Panc1 (cell line): ENCODE results near the gene GRM2. TPM values are rescaled to one million over a fixed set of nuclear protein-coding genes. Genes with fewer than 3 reads are reported as not detected.

Source experiments
- ATAC-seq: fragments of 200-7000 bp; cut with Tn5 transposase; 2 replicates; pipeline ENCODE4 v1.9.1; 2020; ENCODE audit warnings: mild to moderate bottlenecking, moderate library complexity
- BruUV-seq: library from RNA; stranded (reverse); fragments of 400-500 nt; replicated peaks from 2 replicates; lab custom pipeline; 2021; lab: Mats Ljungman, UMichigan
- CTCF ChIA-PET: fragments of 300-600 bp; sonication (Branson Sonifier 250); formaldehyde crosslinking; loops from one replicate; lab custom pipeline; 2022; ENCODE audit warnings: antibody characterized with exemption; lab: Charles Lee
- POLR2A ChIA-PET: fragments of 300-600 bp; sonication (Branson Sonifier 250); formaldehyde crosslinking; loops from one replicate; lab custom pipeline; 2022; ENCODE audit warnings: antibody characterized with exemption; lab: Charles Lee
- DNase-seq: peaks from one replicate; pipeline ENCODE4 v3.0.0-alpha.2; 2010; ENCODE audit warnings: low read depth, low spot score
- H3K27ac ChIP-seq: 2 replicates; pipeline ENCODE4 v1.5.1; 2011; ENCODE audit warnings: mild to moderate bottlenecking, low read length, inconsistent platforms
- H3K27me3 ChIP-seq: fragments of 200-500 bp; sonication (Bioruptor generic); 2 replicates; pipeline ENCODE4 v1.6.0; 2014; ENCODE audit warnings: low read length, inconsistent platforms; ENCODE audit not compliant: control insufficient read depth, insufficient read depth
- H3K36me3 ChIP-seq: fragments of 200-500 bp; sonication (Bioruptor generic); 2 replicates; pipeline ENCODE4 v1.5.1; 2014; ENCODE audit warnings: inconsistent platforms, mild to moderate bottlenecking, low read length, moderate library complexity; ENCODE audit not compliant: control insufficient read depth, insufficient read depth
- H3K4me1 ChIP-seq: 2 replicates; pipeline ENCODE4 v1.5.1; 2011; ENCODE audit warnings: inconsistent platforms, mild to moderate bottlenecking, low read length, moderate library complexity; ENCODE audit not compliant: control insufficient read depth, insufficient read depth
- H3K4me3 ChIP-seq, 2 experiments: 2 replicates each; pipeline ENCODE4 v1.5.1; 2011 to 2012; ENCODE audit warnings: low read depth in 2 of 2, low read length in 2 of 2, mild to moderate bottlenecking in 2 of 2, inconsistent platforms in 1 of 2, moderate library complexity in 1 of 2
- H3K9me3 ChIP-seq: fragments of 200-500 bp; sonication (Bioruptor generic); 2 replicates; pipeline ENCODE4 v1.5.1; 2014; ENCODE audit warnings: low read depth, mild to moderate bottlenecking, inconsistent platforms, low read length, moderate library complexity; ENCODE audit not compliant: control insufficient read depth, insufficient read depth
- CTCF ChIP-seq: fragments of 450-650 bp; IDR thresholded peaks from 2 replicates; pipeline ENCODE4 v1.5.1; 2017; ENCODE audit warnings: mild to moderate bottlenecking
- POLR2AphosphoS5 ChIP-seq: IDR thresholded peaks from 2 replicates; pipeline ENCODE4 v1.6.1; 2012; ENCODE audit warnings: mild to moderate bottlenecking, low read depth, low read length, moderate library complexity
- REST ChIP-seq, 2 experiments: IDR thresholded peaks; 2 replicates each; pipeline ENCODE4 v1.6.1; 2011 to 2012; ENCODE audit warnings: low read depth in 2 of 2, control low read depth in 1 of 2, low read length in 1 of 2, mild to moderate bottlenecking in 1 of 2, moderate library complexity in 1 of 2; ENCODE audit not compliant: insufficient read depth in 1 of 2
- SIN3A ChIP-seq: IDR thresholded peaks from 2 replicates; pipeline ENCODE4 v1.6.1; 2012; ENCODE audit warnings: low read depth, mild to moderate bottlenecking, low read length, moderate library complexity, borderline replicate concordance; ENCODE audit not compliant: insufficient read depth
- TCF7L2 ChIP-seq: IDR thresholded peaks from 2 replicates; pipeline ENCODE4 v1.6.1; 2011; ENCODE audit warnings: mild to moderate bottlenecking, low read depth, low read length, inconsistent platforms
- in situ Hi-C: cut with HindIII; loops from 2 replicates; pipeline ENCODE4 v1.10.0; 2016; ENCODE audit warnings: low sequenced_read_pairs, low pct_unique_long_range_greater_than_20kb
- intact Hi-C: fragments of 100-400 bp; cut with micrococcal nuclease; formaldehyde crosslinking; loops from one replicate; pipeline ENCODE4 v1.10.0; 2022; ENCODE audit not compliant: unreplicated experiment
- total RNA-seq: library from RNA; stranded (reverse); gene quantifications from one replicate; pipeline ENCODE4 v1.2.1, GENCODE V29; 2021; ENCODE audit not compliant: unreplicated experiment

GRM2 gene
- total RNA-seq, 1 experiment from 2014 or later = 0.21 TPM

GRCh38 chr3:51702156-51702555 lies 4.7 kb upstream of the GRM2 start:
- intact Hi-C loops (no loop called here), in situ Hi-C loops (no loop called here)
- Histone ChIP-seq H3K27me3 (no peaks in the 10 kb centered on the region), H3K9me3 (no peaks in the 10 kb centered on the region), H3K4me1 (no peaks in the 10 kb centered on the region), H3K36me3 (0 out of 2 replicates have a peak, but pooled peaks cover 2% of the 10 kb centered on the region), H3K4me3 (no peak overlapping the region), H3K27ac (no peak overlapping the region)
- ChIA-PET CTCF (no interaction called here), POLR2A (no interaction called here)
- ATAC-seq (no peak), DNase-seq (no peak)
- TF ChIP-seq CTCF = no peak
- no peak for TF ChIP-seq SIN3A
- TF ChIP-seq POLR2AphosphoS5 = no peak
- no peak for TF ChIP-seq TCF7L2
- TF ChIP-seq REST (IDR thresholded peaks at IDR 0.05; ENCODE audit: insufficient read depth in 1 of 2, low read depth in 2 of 2, low read length in 1 of 2) = no peak
- no TSS peak for BruUV-seq

DNA sequence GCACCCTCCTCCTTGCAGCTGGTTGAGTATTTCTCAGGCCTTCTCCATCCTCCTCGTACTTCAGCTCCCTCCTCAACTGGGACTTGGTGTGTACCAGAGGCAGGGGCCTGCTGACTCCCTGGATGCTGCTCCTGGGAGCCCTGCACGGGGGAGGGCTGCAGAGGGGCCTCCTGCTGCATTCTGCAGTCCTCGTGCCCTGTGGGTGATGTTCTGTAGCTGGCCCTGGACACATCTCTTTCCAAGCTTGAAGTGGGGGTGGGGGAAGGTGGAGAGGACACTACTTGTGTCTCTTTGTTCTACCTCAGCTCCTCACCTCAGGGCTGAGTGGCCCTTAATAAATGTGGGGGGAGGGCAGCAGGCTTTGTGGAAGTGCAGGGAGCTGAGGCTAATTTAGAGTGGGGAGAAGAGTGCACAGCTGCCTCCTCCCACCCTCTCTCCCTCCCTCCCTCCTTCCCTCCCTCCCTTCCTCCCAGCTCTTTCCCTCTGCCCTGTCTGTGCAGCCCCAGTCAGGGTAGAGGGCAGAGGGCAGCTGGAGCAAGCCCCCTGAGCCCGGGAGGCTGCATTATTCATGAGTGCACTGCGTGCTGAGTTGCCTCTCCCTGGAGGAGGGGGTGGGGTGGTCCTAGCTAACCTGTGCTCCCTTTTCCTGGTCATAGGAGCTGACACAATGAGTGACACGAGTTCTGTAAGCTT lies 3.7 kb upstream of the GRM2 start:
- intact Hi-C loops (no loop called here), in situ Hi-C loops (no loop called here)
- H3K27ac ChIP-seq = no peak overlapping the region
- ChIA-PET POLR2A (no interaction called here), CTCF (no interaction called here)
- ATAC-seq = no peak
- H3K4me1 ChIP-seq = no peaks in the 10 kb centered on the region
- no peak overlapping the region for H3K4me3 ChIP-seq
- no peak for DNase-seq
- 0 out of 2 replicates have a peak, but pooled peaks cover 2% of the 10 kb centered on the region for H3K36me3 ChIP-seq
- no peaks in the 10 kb centered on the region for H3K9me3 ChIP-seq
- BruUV-seq = no TSS peak
- TF ChIP-seq CTCF (no peak), REST (IDR thresholded peaks at IDR 0.05; ENCODE audit: insufficient read depth in 1 of 2, low read depth in 2 of 2, low read length in 1 of 2) (no peak), POLR2AphosphoS5 (no peak), TCF7L2 (no peak), SIN3A (no peak)
- H3K27me3 ChIP-seq = no peaks in the 10 kb centered on the region; the same call in 1 of the 2 replicates
